Measurements from ENCODE around the gene SREK1.
"Not testable (repeated sequence)": the region's sequence is repeated elsewhere in the genome, so short reads cannot be mapped to it uniquely, and the experiment has no call there.

The SREK1 gene

GRCh38 chr5:66144074-66144833 lies at the start of gene SREK1:
Gene SREK1, plus strand, starts transcription at chr5:66144300. Its CDS starts 77 bp downstream, at chr5:66144377.
- peak; percentile 85 to 88 for DNase-seq

GRCh38 chr5:66100851-66101250 lies 43.2 kb upstream of the SREK1 start:
- no peak for DNase-seq

GRCh38 chr5:66113160-66113559 lies 30.9 kb upstream of the SREK1 start:
- no peak for DNase-seq

- DNase-seq: no peak
These were observed 25.8 kb upstream of the SREK1 start for GRCh38 chr5:66118304-66118703.

GRCh38 chr5:66122379-66123034 lies 21.6 kb upstream of the SREK1 start:
- DNase-seq: no peak

GRCh38 chr5:66129144-66129543 lies 15.0 kb upstream of the SREK1 start:
- no peak for DNase-seq

GRCh38 chr5:66130493-66130892 lies 13.6 kb upstream of the SREK1 start:
- no peak for DNase-seq

GRCh38 chr5:66134407-66134861 lies 9.7 kb upstream of the SREK1 start:
- no peak for DNase-seq

- no peak for DNase-seq
These were observed 8.0 kb upstream of the SREK1 start for GRCh38 chr5:66136053-66136452.

GRCh38 chr5:66136944-66137343 lies 7.2 kb upstream of the SREK1 start:
- not testable (repeated sequence) for DNase-seq

- no peak for DNase-seq
These were observed 5.3 kb upstream of the SREK1 start for GRCh38 chr5:66138637-66139317.

GRCh38 chr5:66139318-66139712 lies 4.8 kb upstream of the SREK1 start:
- DNase-seq: no peak

GRCh38 chr5:66142417-66142816 lies 1.7 kb upstream of the SREK1 start:
- DNase-seq: no peak

GRCh38 chr5:66143473-66144073 lies 527 bp upstream of the SREK1 start:
- DNase-seq: no peak

GRCh38 chr5:66144834-66145390 lies 812 bp downstream of the SREK1 start:
- DNase-seq: no peak

GRCh38 chr5:66145737-66146136 lies 1.6 kb downstream of the SREK1 start:
- DNase-seq: no peak

- DNase-seq: no peak
These were observed 5.8 kb downstream of the SREK1 start for GRCh38 chr5:66149950-66150349.

- DNase-seq: peak in 1 of 2 donors; percentile 33
These were observed 6.9 kb downstream of the SREK1 start for GRCh38 chr5:66151030-66151429.

GRCh38 chr5:66151491-66151890 lies 7.4 kb downstream of the SREK1 start:
- DNase-seq: no peak

GRCh38 chr5:66157046-66157445 lies 12.9 kb downstream of the SREK1 start:
- DNase-seq: no peak

- no peak for DNase-seq
These were observed 17.3 kb downstream of the SREK1 start for GRCh38 chr5:66161356-66161755.

- no peak for DNase-seq
These were observed 20.1 kb downstream of the SREK1 start for GRCh38 chr5:66164044-66164790.
